HepG2 (cell line): ENCODE results near the gene DOP1B.

Experiments used
- ARNT2 ChIP-seq: sonication (generic); formaldehyde crosslinking; IDR thresholded peaks from 2 replicates; pipeline ENCODE4 v1.8.0; 2022; ENCODE audit warnings: mild to moderate bottlenecking, low read depth, missing genetic modification reagents, moderate library complexity
- CTCF ChIP-seq: sonication (generic); formaldehyde crosslinking; IDR thresholded peaks from 2 replicates; pipeline ENCODE4 v1.5.0; 2020; ENCODE audit warnings: mild to moderate bottlenecking, missing genetic modification reagents, moderate library complexity
- FOXM1 ChIP-seq: sonication (generic); formaldehyde crosslinking; IDR thresholded peaks from 2 replicates; pipeline ENCODE4 v1.5.0; 2020; ENCODE audit warnings: missing genetic modification reagents
- FOXP4 ChIP-seq: sonication (generic); formaldehyde crosslinking; IDR thresholded peaks from 2 replicates; pipeline ENCODE4 v1.4.0; 2020; ENCODE audit warnings: missing genetic modification reagents
- NCOR1 ChIP-seq: fragments of 200-600 bp; sonication (generic); IDR thresholded peaks from 2 replicates; pipeline ENCODE4 v1.7.0; 2017; ENCODE audit warnings: antibody characterized with exemption, low read length, borderline replicate concordance
- POLR2AphosphoS5 ChIP-seq: IDR thresholded peaks from 2 replicates; pipeline ENCODE4 v1.6.1; 2012; ENCODE audit warnings: low read depth, low read length
- REST ChIP-seq, 2 experiments: IDR thresholded peaks; 2 replicates each; pipeline ENCODE4 v1.6.1; 2011 to 2012; ENCODE audit warnings: low read length in 2 of 2, borderline replicate concordance in 1 of 2, low read depth in 1 of 2, mild to moderate bottlenecking in 1 of 2, moderate library complexity in 1 of 2
- RFX5 ChIP-seq: IDR thresholded peaks from 2 replicates; pipeline ENCODE4 v1.6.1; 2011; ENCODE audit warnings: low read depth, low read length, improper control_type of control experiment
- TCF7L2 ChIP-seq: IDR thresholded peaks from 2 replicates; pipeline ENCODE4 v1.6.1; 2011; ENCODE audit warnings: mild to moderate bottlenecking, low read depth, low read length, moderate library complexity
- TOPORS ChIP-seq: sonication (generic); formaldehyde crosslinking; IDR thresholded peaks from 2 replicates; pipeline ENCODE4 v1.8.0; 2023; ENCODE audit warnings: mild to moderate bottlenecking, missing genetic modification reagents
- ZHX2 ChIP-seq, 2 experiments: sonication (generic) in 1 of 2; formaldehyde crosslinking in 1 of 2; IDR thresholded peaks; 2 replicates each; pipeline versions ENCODE4 v1.6.1 to v1.9.0; 2014 to 2022; ENCODE audit warnings: antibody characterized with exemption in 1 of 2, borderline replicate concordance in 1 of 2, inconsistent platforms in 1 of 2, low read depth in 1 of 2, missing genetic modification reagents in 1 of 2
- ZNF44 ChIP-seq: sonication (generic); formaldehyde crosslinking; IDR thresholded peaks from 2 replicates; pipeline ENCODE4 v1.5.1; 2020; ENCODE audit warnings: mild to moderate bottlenecking, missing genetic modification reagents
- ZNF766 ChIP-seq: sonication (generic); formaldehyde crosslinking; IDR thresholded peaks from 2 replicates; pipeline ENCODE4 v1.5.0; 2020; ENCODE audit warnings: missing genetic modification reagents, borderline replicate concordance

GRCh38 chr21:36190736-36191135 lies 34.1 kb downstream of the DOP1B start:
- TF ChIP-seq NCOR1 (no peak), ZNF44 (CRISPR knock-in tag) (no peak), POLR2AphosphoS5 (no peak), ARNT2 (CRISPR knock-in tag) (no peak), ZHX2 (IDR thresholded peaks at IDR 0.05; ENCODE audit: low read depth) (no peak), ZHX2 (CRISPR knock-in tag; IDR thresholded peaks at IDR 0.05; ENCODE audit: borderline replicate concordance) (no peak), TCF7L2 (no peak), TOPORS (CRISPR knock-in tag) (no peak), RFX5 (no peak), FOXM1 (CRISPR knock-in tag) (no peak), CTCF (CRISPR knock-in tag) (no peak), ZNF766 (CRISPR knock-in tag) (no peak), REST (IDR thresholded peaks at IDR 0.05; ENCODE audit: borderline replicate concordance in 1 of 2, low read depth in 1 of 2, low read length in 2 of 2) (no peak), FOXP4 (no peak)
